Immature natural killer cell (primary cell): Measurements from ENCODE around the gene PLEKHG4B. TPM values are rescaled to one million over a fixed set of nuclear protein-coding genes. Genes with fewer than 3 reads are reported as not detected.

ENCODE experiments used
- DNase-seq, 3 donors: peaks; one replicate each; pipeline ENCODE4 v3.0.0; 2022; ENCODE audit warnings: mixed read lengths in 1 of 3
- H3K27ac Mint-ChIP-seq, 6 donors: one replicate each; pipeline ENCODE4 v1.8.0; 2020; ENCODE audit warnings: mixed read lengths in 6 of 6, mild to moderate bottlenecking in 5 of 6, inconsistent platforms in 4 of 6, moderate library complexity in 3 of 6
- H3K27me3 Mint-ChIP-seq, 3 donors: one replicate each; pipeline ENCODE4 v1.8.0; 2020 to 2021; ENCODE audit warnings: low read depth in 3 of 3, mild to moderate bottlenecking in 3 of 3, mixed read lengths in 3 of 3, moderate library complexity in 3 of 3, inconsistent platforms in 1 of 3
- H3K36me3 Mint-ChIP-seq, 3 donors: one replicate each; pipeline ENCODE4 v1.8.0; 2020; ENCODE audit warnings: mixed read lengths in 3 of 3, inconsistent platforms in 2 of 3, mild to moderate bottlenecking in 2 of 3
- H3K4me1 Mint-ChIP-seq, 2 donors: one replicate each; pipeline ENCODE4 v1.8.0; 2020; ENCODE audit warnings: inconsistent platforms in 2 of 2, mild to moderate bottlenecking in 2 of 2, mixed read lengths in 2 of 2, moderate library complexity in 1 of 2
- H3K4me3 Mint-ChIP-seq, 5 donors: one replicate each; pipeline ENCODE4 v1.8.0; 2020; ENCODE audit warnings: mild to moderate bottlenecking in 5 of 5, mixed read lengths in 5 of 5, inconsistent platforms in 3 of 5, moderate library complexity in 3 of 5
- H3K9me3 Mint-ChIP-seq, 6 donors: one replicate each; pipeline ENCODE4 v1.8.0; 2020; ENCODE audit warnings: mild to moderate bottlenecking in 6 of 6, mixed read lengths in 6 of 6, inconsistent platforms in 4 of 6, moderate library complexity in 3 of 6
- polyA plus RNA-seq, 3 donors: library from polyadenylated mRNA; unstranded; fragments of 300-500 nt; fragmentation: Illumina TruSeq; gene quantifications; one replicate each; pipeline ENCODE4 v1.2.3, GENCODE V29; 2021

The PLEKHG4B gene
- polyA plus RNA-seq, 3 donors from 2014 or later, result not detected

- H3K27ac Mint-ChIP-seq, result no peak overlapping the region
- no peaks in the 10 kb centered on the region for H3K36me3 Mint-ChIP-seq
- no peaks in the 10 kb centered on the region for H3K9me3 Mint-ChIP-seq
- no peaks in the 10 kb centered on the region for H3K4me1 Mint-ChIP-seq
- H3K27me3 Mint-ChIP-seq, result peaks cover 3 to 15% (median 14%) of the 10 kb centered on the region in 3 donors
- no peak for DNase-seq
- H3K4me3 Mint-ChIP-seq, result no peak overlapping the region
Measured at GRCh38 chr5:156411-157072, 64.6 kb downstream of the PLEKHG4B start.

DNA sequence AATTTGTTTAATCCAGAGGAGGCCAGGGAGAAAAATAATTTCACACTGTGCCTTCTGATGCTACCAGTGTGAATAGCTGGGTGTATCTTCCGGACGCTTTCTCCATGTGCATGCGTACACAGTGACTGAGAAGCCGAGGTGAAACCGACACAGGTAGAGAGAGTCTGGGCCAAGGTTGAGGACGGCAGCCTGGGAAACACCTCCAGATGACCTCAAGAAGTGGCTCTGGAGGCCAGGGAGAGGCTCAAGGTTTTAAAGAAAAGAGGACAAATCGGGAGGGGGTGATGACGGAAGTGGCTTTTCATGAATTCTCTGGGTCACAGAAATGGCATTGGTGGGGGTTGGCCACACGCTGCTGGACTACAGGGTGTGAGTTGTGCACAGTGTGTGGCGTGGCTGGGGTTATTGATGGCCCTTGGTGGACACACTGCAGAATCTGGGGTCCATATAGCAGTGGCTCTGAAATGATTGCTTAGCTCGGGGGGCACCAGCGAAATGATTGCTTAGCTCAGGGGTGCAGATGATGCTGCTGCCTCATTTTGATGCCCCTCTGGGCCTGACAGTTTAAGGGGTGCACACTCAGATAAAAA lies 65.3 kb downstream of the PLEKHG4B start:
- Mint-ChIP-seq H3K36me3 (no peaks in the 10 kb centered on the region), H3K4me3 (no peak overlapping the region), H3K9me3 (no peaks in the 10 kb centered on the region), H3K27me3 (peaks cover 3 to 15% (median 14%) of the 10 kb centered on the region in 3 donors), H3K4me1 (no peaks in the 10 kb centered on the region), H3K27ac (no peak overlapping the region)
- no peak for DNase-seq

DNA sequence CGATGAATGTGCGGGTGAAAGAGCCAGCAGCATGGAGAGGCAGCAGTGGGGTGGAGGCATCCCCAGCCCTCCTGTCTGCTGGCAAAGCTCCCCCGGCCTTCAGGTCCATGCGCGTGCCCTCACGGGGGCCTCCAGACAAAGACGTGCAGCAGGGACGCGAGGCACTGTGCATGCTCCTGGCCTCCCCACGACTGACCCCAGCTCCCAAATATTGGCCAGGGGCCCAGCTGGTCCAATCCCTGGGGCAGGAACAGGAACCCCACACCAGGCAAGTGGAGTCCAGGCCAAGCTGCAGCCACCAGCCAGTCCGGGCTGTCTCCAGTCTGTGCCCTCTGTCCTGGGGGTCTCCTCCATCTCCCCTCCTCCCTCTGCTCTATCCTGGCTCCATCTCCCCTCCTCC lies 65.8 kb downstream of the PLEKHG4B start:
- Mint-ChIP-seq H3K9me3 (no peaks in the 10 kb centered on the region), H3K4me1 (no peaks in the 10 kb centered on the region), H3K36me3 (no peaks in the 10 kb centered on the region), H3K4me3 (no peak overlapping the region), H3K27ac (no peak overlapping the region), H3K27me3 (peaks cover 3 to 14% (median 12%) of the 10 kb centered on the region in 3 donors)
- no peak for DNase-seq

- H3K27ac Mint-ChIP-seq, result no peak overlapping the region
Measured at GRCh38 chr5:158807-159447, 67.0 kb downstream of the PLEKHG4B start.

GRCh38 chr5:159448-160172 lies 67.6 kb downstream of the PLEKHG4B start:
- H3K9me3 Mint-ChIP-seq, result no peaks in the 10 kb centered on the region
- no peaks in the 10 kb centered on the region for H3K4me1 Mint-ChIP-seq
- no peaks in the 10 kb centered on the region for H3K36me3 Mint-ChIP-seq
- H3K27ac Mint-ChIP-seq, result no peak overlapping the region
- no peak overlapping the region for H3K4me3 Mint-ChIP-seq
- peaks cover 3 to 10% (median 10%) of the 10 kb centered on the region in 3 donors for H3K27me3 Mint-ChIP-seq
- DNase-seq, result no peak

More at GRCh38 chr5:158807-159447, 67.0 kb downstream of the PLEKHG4B start:
- no peaks in the 10 kb centered on the region for H3K9me3 Mint-ChIP-seq
- DNase-seq, result no peak
- H3K27me3 Mint-ChIP-seq, result peaks cover 3 to 12% (median 12%) of the 10 kb centered on the region in 3 donors
- H3K4me3 Mint-ChIP-seq, result no peak overlapping the region
- H3K36me3 Mint-ChIP-seq, result no peaks in the 10 kb centered on the region
- H3K4me1 Mint-ChIP-seq, result no peaks in the 10 kb centered on the region

GRCh38 chr5:160173-160510 lies 68.2 kb downstream of the PLEKHG4B start:
- H3K4me1 Mint-ChIP-seq, result no peaks in the 10 kb centered on the region
- H3K27ac Mint-ChIP-seq, result no peak overlapping the region
- no peak for DNase-seq
- H3K4me3 Mint-ChIP-seq, result no peak overlapping the region
- no peaks in the 10 kb centered on the region for H3K36me3 Mint-ChIP-seq
- H3K9me3 Mint-ChIP-seq, result no peaks in the 10 kb centered on the region
- H3K27me3 Mint-ChIP-seq, result peaks cover 3 to 10% (median 10%) of the 10 kb centered on the region in 3 donors

- Mint-ChIP-seq H3K4me3 (no peak overlapping the region), H3K27ac (no peak overlapping the region), H3K36me3 (no peaks in the 10 kb centered on the region), H3K27me3 (peaks cover 3 to 10% (median 8%) of the 10 kb centered on the region in 3 donors), H3K9me3 (no peaks in the 10 kb centered on the region), H3K4me1 (no peaks in the 10 kb centered on the region)
- no peak for DNase-seq
Measured at GRCh38 chr5:160921-161802, 69.2 kb downstream of the PLEKHG4B start.

DNA sequence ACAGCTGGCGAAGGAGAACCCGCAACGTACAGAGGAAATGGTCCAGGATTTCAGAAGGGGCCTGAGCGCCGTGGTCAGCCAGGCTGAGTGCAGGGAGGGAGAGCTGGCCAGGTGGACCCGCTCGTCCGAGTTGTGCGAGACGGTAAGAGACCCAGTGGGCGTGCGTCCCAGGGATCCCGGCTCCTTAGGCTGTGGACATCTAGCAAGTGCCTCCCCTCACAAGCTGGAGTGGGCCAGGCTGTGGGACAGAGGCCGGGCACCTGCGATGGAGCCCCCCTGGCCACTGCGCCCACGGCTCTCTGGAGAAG lies 69.8 kb downstream of the PLEKHG4B start:
- H3K9me3 Mint-ChIP-seq, result no peaks in the 10 kb centered on the region
- no peaks in the 10 kb centered on the region for H3K4me1 Mint-ChIP-seq
- H3K36me3 Mint-ChIP-seq, result no peaks in the 10 kb centered on the region

DNA sequence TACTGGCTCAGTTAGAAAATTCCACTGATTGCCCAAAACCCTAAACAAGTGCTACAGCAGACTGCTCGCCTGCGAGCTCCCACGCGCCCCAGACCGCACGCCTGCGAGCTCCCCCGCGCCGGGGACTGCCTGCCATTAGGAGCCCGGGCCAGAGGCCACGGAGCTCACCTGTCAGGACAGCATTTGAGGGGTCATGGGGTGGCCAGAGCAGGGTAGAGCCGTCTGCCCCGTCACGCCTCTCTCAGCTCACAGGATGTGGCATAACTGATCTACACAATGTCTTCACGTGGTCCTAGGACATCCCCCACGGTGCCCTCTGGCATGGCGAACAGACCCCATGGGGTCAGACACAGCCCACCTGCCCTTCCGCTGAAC lies 70.2 kb downstream of the PLEKHG4B start:
- Mint-ChIP-seq H3K27me3 (peaks cover under 1 to 10% (median 8%) of the 10 kb centered on the region in 3 donors), H3K4me3 (no peak overlapping the region), H3K27ac (no peak overlapping the region), H3K4me1 (no peaks in the 10 kb centered on the region), H3K36me3 (no peaks in the 10 kb centered on the region), H3K9me3 (no peaks in the 10 kb centered on the region)
- DNase-seq, result no peak

More for the DNA sequence above, 69.8 kb downstream of the PLEKHG4B start:
- DNase-seq, result no peak
- H3K27me3 Mint-ChIP-seq, result peaks cover 2 to 10% (median 8%) of the 10 kb centered on the region in 3 donors
- no peak overlapping the region for H3K27ac Mint-ChIP-seq
- no peak overlapping the region for H3K4me3 Mint-ChIP-seq

DNA sequence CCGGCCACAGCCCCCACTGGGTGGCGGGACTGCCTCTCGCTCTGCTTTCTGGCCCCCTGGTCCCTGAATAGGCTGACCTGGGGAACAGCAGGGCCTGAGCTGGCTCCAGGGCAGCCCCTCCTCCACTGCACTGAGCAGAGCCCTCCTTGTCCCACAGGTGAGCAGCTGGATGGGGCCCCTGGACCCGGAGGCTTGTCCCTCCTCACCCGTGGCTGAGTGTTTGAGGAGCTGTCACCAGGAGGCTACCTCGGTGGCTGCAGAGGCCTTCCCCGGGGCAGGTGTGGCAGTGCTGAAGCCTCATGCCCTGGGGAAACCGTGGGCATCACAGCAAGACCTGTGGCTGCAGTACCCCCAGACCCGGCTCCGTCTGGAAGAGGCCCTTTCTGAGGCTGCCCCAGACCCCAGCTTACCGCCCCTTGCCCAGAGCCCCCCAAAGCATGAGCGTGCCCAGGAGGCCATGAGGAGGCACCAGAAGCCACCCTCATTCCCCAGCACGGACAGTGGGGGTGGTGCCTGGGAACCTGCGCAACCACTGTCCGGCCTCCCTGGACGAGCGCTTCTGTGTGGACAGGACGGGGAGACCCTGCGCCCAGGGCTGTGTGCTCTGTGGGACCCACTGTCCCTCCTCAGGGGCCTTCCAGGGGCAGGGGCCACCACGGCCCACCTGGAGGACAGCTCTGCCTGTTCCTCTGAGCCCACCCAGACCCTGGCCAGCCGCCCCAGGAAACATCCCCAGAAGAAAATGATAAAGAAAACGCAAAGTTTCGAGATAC lies 70.8 kb downstream of the PLEKHG4B start:
- no peaks in the 10 kb centered on the region for H3K4me1 Mint-ChIP-seq
- peaks cover 0 to 10% (median 8%) of the 10 kb centered on the region in 3 donors for H3K27me3 Mint-ChIP-seq
- H3K9me3 Mint-ChIP-seq, result no peaks in the 10 kb centered on the region

GRCh38 chr5:163338-163620 lies 71.3 kb downstream of the PLEKHG4B start:
- peaks cover 0 to 10% (median 8%) of the 10 kb centered on the region in 3 donors for H3K27me3 Mint-ChIP-seq
- no peak overlapping the region for H3K27ac Mint-ChIP-seq
- DNase-seq, result no peak
- no peaks in the 10 kb centered on the region for H3K9me3 Mint-ChIP-seq
- no peaks in the 10 kb centered on the region for H3K36me3 Mint-ChIP-seq
- no peak overlapping the region for H3K4me3 Mint-ChIP-seq
- H3K4me1 Mint-ChIP-seq, result no peaks in the 10 kb centered on the region

More for the DNA sequence above, 70.8 kb downstream of the PLEKHG4B start:
- H3K36me3 Mint-ChIP-seq, result no peaks in the 10 kb centered on the region
- DNase-seq, result no peak
- H3K4me3 Mint-ChIP-seq, result no peak overlapping the region
- H3K27ac Mint-ChIP-seq, result no peak overlapping the region

DNA sequence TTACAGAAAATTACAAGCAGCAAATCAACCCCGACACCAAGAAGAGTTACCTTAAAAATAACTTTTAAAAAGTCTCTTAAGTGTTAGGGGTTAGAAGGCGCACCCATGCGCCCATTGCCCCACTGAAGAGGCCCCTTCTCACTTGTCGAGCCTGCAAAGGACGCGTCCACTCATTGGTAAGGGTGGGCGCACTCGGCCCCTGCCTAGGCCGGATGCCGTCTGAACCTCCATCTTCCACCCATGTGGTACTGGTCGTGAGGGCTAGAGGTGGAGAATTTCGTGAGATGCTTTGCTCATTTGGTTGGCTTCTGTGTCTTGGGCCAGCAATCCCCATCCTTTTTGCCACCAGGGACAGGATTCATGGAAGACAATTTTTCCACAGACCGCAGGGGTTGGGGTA lies 71.9 kb downstream of the PLEKHG4B start:
- Mint-ChIP-seq H3K9me3 (no peaks in the 10 kb centered on the region), H3K27ac (no peak overlapping the region), H3K27me3 (peaks cover 0 to 10% (median 8%) of the 10 kb centered on the region in 3 donors), H3K4me3 (no peak overlapping the region), H3K36me3 (no peaks in the 10 kb centered on the region), H3K4me1 (no peaks in the 10 kb centered on the region)
- DNase-seq, result no peak

GRCh38 chr5:164244-164643 lies 72.3 kb downstream of the PLEKHG4B start:
- H3K27ac Mint-ChIP-seq, result no peak overlapping the region
- H3K27me3 Mint-ChIP-seq, result peaks cover 0 to 10% (median 8%) of the 10 kb centered on the region in 3 donors
- H3K9me3 Mint-ChIP-seq, result no peaks in the 10 kb centered on the region
- no peaks in the 10 kb centered on the region for H3K4me1 Mint-ChIP-seq
- H3K36me3 Mint-ChIP-seq, result no peaks in the 10 kb centered on the region
- H3K4me3 Mint-ChIP-seq, result no peak overlapping the region
- DNase-seq, result no peak
